SK-N-SH (cell line): Measurements from ENCODE around the gene SZT2.

Experiments used
- CHD2 ChIP-seq: fragments of 150-350 bp; IDR thresholded peaks from 2 replicates; pipeline ENCODE4 v1.6.1; 2018; ENCODE audit warnings: low read length; ENCODE audit not compliant: partially characterized antibody
- CTCF ChIP-seq: fragments of 200-600 bp; sonication (generic); IDR thresholded peaks from 2 replicates; pipeline ENCODE4 v1.6.1; 2017; ENCODE audit warnings: antibody characterized with exemption, mild to moderate bottlenecking, moderate library complexity
- EP300 ChIP-seq, 2 experiments: IDR thresholded peaks; 2 replicates each; pipeline versions ENCODE4 v1.4.0 to v1.6.1; 2012; ENCODE audit warnings: borderline replicate concordance in 1 of 2, low read depth in 1 of 2, low read length in 1 of 2
- EZH2phosphoT487 ChIP-seq: fragments of 200-600 bp; sonication (generic); IDR thresholded peaks from 2 replicates; pipeline ENCODE4 v1.6.1; 2017; ENCODE audit warnings: low read depth, mixed run types, mild to moderate bottlenecking, antibody characterized with exemption, moderate library complexity, borderline replicate concordance
- FOSL2 ChIP-seq: IDR thresholded peaks from 2 replicates; pipeline ENCODE4 v1.4.0; 2012; ENCODE audit warnings: low read depth, mild to moderate bottlenecking, moderate library complexity, borderline replicate concordance
- GABPA ChIP-seq: IDR thresholded peaks from 2 replicates; pipeline ENCODE4 v1.4.0; 2012; ENCODE audit warnings: low read depth, mild to moderate bottlenecking
- GATA2 ChIP-seq: sonication (generic); formaldehyde crosslinking; IDR thresholded peaks from 2 replicates; pipeline ENCODE4 v1.5.0; 2020; ENCODE audit warnings: mild to moderate bottlenecking, missing genetic modification reagents
- RAD21 ChIP-seq: IDR thresholded peaks from 2 replicates; pipeline ENCODE4 v1.6.1; 2012; ENCODE audit warnings: mild to moderate bottlenecking, low read length
- REST ChIP-seq: IDR thresholded peaks from 2 replicates; pipeline ENCODE4 v1.6.1; 2012; ENCODE audit warnings: mild to moderate bottlenecking, low read depth, low read length, moderate library complexity
- TAF1 ChIP-seq: IDR thresholded peaks from 2 replicates; pipeline ENCODE4 v1.6.1; 2012; ENCODE audit warnings: low read depth, mild to moderate bottlenecking, low read length, moderate library complexity, borderline replicate concordance
- USF2 ChIP-seq: fragments of 150-350 bp; IDR thresholded peaks from 2 replicates; pipeline ENCODE4 v1.6.1; 2017; ENCODE audit warnings: antibody characterized with exemption, low read length, low read depth, borderline replicate concordance
- ZBTB33 ChIP-seq: IDR thresholded peaks from 2 replicates; pipeline ENCODE4 v1.4.0; 2012; ENCODE audit warnings: low read depth, borderline replicate concordance

- TF ChIP-seq CTCF (no peak), CHD2 (no peak), ZBTB33 (no peak), TAF1 (no peak), REST (no peak), GATA2 (CRISPR knock-in tag) (no peak), FOSL2 (no peak), EZH2phosphoT487 (no peak), USF2 (no peak), RAD21 (no peak), EP300 (IDR thresholded peaks at IDR 0.05; ENCODE audit: borderline replicate concordance in 1 of 2, low read depth in 1 of 2, low read length in 1 of 2) (no peak), GABPA (no peak)
Measured at GRCh38 chr1:43492826-43493225, 103.1 kb downstream of the SZT2 start.
